Measurements from ENCODE around the gene DCAF7. TPM values are rescaled to one million over a fixed set of nuclear protein-coding genes. Genes with fewer than 3 reads are reported as not detected.

DCAF7 gene
- total RNA-seq, 1 donor from 2014 or later: 128 TPM

- intact Hi-C loops (cut with micrococcal nuclease): loop anchor here (1.0 to 5.0 kb wide), 4 partner anchors 75 to 883 kb away; partner anchors contain the start of genes CEP95, DDX5 and SMARCD2
Measured at GRCh38 chr17:63623786-63624530, 73.7 kb downstream of the DCAF7 start.

- intact Hi-C loops (cut with micrococcal nuclease): loop anchor here (5.0 kb wide), 1 partner anchor 883 kb away; the partner anchor contains the start of genes CEP95 and DDX5
Measured at GRCh38 chr17:63624531-63624880, 74.2 kb downstream of the DCAF7 start.

DNA sequence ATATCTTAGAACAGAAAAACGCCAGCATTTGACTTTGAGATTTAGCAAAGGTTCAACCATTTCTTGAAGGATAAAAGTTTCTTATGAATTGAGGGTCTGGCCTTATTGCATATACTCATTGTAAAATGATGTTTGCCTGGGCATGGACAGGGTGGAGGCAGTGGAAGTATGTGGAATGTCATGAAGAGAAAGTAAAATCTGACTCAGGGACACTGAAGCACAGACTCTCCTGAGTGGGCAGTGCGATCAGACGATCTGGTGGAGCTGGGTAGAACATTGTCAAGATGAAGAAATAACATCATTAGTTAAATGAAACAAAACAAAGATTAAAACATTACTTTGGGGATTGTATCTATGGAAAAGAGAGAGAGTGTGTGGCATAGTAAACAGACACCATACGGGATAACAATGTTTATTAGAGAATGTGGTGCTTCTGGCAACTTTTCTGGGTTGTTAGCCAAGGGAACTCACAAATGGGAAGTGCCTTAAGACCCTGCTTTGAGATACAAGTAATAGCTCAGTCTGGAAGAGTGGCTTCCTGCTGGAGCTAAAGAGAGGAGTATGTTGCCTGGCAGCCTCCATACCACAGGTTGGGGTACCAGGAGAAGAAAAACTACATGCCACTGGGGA lies 76.4 kb downstream of the DCAF7 start:
- intact Hi-C loops (cut with micrococcal nuclease): no loop called here

GRCh38 chr17:63629627-63630026 lies 79.3 kb downstream of the DCAF7 start:
- intact Hi-C loops (cut with micrococcal nuclease): no loop called here

DNA sequence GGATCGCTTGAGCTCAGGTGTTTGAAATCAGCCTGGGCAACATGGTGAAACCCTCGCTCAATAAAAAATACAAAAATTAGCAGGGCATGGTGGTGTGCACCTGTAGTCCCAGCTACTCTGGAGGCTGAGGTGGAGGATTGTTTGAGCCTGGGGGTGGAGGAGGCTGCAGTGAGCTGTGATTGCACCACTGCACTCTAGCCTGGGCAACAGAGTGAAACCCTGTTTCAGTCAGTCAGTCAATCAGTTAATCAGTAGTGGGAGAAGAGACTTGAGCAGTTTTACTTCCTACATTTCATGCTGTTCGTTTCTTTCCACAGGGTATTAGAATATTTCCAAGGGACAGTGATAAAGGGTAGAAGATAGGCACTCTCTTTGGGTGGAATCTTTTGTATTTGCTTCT lies 80.8 kb downstream of the DCAF7 start:
- intact Hi-C loops (cut with micrococcal nuclease): no loop called here

DNA sequence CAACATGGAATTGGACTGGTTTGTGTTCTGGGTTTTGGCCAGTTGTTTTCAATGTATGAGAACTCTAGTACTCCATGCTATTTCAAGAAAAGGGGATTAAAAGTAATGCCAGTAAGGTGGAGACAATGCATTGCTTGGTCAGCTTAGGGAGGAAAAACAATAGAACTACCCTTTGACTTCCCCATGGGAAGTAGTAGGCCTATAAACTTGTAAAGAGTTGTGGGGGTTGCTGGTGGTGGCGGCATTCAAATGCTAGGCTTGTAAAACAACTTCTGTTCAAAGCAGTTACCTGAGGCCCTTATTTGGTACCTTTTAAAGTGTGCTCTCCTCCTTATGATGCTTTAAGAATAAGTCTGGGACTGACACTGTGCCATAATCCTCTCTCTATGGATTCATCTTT lies 81.3 kb downstream of the DCAF7 start:
- intact Hi-C loops (cut with micrococcal nuclease): no loop called here

DNA sequence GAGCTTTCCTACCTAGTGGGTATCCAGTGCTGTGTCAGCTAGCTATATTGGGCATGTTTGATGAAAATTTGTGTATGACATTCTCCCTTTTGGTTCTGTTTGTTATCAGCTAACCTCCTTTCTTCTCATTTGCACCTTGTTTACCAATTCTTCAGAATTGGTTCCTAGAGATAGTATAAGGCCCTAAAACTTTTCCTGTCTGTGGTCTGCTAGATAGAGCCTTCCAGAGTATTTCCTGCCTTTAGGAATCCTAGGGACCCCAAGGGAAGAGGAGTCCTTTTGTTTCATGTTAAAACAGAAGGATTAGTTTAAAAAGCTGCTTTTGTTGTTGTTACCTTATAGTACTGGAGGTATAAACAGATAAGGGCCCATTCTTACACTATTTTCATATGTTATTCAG lies 83.5 kb downstream of the DCAF7 start:
- intact Hi-C loops (cut with micrococcal nuclease): no loop called here

DNA sequence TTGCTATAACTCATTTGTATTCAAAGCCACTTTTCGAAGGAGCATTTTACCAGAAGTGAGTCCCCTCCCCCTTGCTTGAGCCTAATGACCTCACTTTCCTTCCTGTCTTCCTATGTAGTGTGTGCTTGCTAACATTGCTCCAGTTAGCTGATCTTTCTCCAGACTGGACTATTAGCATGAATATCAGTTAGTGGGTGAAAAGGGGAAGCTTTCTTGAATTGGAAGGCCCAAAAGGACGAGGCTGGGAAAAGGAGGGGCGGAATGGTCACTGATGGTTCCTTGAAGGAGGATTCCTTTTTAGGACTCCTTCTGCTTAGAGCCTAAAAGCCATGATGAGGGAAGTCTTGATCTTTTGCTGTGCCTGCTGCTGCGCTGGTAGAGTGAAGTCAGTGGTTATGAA lies 83.9 kb downstream of the DCAF7 start:
- intact Hi-C loops (cut with micrococcal nuclease): no loop called here

- intact Hi-C loops (cut with micrococcal nuclease): no loop called here
Measured at GRCh38 chr17:63634816-63635215, 84.5 kb downstream of the DCAF7 start.

GRCh38 chr17:63635290-63635689 lies 85.0 kb downstream of the DCAF7 start:
- intact Hi-C loops (cut with micrococcal nuclease): no loop called here

GRCh38 chr17:63635787-63636186 lies 85.5 kb downstream of the DCAF7 start:
- intact Hi-C loops (cut with micrococcal nuclease): no loop called here

DNA sequence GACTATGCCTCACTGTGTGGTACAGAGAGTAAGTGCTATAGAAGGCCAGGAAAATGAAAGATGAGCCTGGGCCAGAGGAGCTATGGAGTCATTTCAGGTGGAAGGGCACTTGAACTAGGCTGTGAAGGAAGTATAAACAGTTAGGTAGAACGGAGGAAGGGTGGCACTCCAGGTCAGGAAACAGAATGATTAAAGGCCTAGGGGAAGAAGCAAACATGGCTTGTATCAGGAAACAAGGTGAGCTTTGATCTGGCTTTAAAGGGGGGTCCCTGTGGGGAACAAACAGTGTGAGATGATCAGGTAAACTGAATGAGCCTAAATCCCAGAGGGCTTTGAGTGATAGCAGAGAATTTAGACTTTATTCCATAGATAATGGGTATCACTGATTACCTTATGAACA lies 88.8 kb downstream of the DCAF7 start:
- intact Hi-C loops (cut with micrococcal nuclease): no loop called here

DNA sequence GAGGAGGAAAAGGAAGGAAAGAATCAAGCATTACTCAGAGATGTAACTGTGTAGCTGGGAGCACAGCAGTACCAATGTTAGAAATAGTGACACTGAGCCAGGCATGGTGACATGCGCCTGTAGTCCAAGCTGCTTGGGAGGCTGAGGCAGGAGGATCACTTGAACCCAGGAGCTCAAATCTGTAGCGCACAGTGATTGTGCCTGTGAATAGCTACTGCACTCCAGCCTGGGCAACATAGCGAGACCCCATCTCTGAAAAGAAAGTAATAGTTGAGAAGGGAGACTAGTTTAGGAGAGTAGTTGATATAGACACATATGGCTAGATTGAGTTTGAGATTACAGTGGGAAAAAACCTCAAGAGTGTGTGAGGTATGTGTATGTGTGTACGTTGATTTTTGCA lies 89.8 kb downstream of the DCAF7 start:
- intact Hi-C loops (cut with micrococcal nuclease): no loop called here

DNA sequence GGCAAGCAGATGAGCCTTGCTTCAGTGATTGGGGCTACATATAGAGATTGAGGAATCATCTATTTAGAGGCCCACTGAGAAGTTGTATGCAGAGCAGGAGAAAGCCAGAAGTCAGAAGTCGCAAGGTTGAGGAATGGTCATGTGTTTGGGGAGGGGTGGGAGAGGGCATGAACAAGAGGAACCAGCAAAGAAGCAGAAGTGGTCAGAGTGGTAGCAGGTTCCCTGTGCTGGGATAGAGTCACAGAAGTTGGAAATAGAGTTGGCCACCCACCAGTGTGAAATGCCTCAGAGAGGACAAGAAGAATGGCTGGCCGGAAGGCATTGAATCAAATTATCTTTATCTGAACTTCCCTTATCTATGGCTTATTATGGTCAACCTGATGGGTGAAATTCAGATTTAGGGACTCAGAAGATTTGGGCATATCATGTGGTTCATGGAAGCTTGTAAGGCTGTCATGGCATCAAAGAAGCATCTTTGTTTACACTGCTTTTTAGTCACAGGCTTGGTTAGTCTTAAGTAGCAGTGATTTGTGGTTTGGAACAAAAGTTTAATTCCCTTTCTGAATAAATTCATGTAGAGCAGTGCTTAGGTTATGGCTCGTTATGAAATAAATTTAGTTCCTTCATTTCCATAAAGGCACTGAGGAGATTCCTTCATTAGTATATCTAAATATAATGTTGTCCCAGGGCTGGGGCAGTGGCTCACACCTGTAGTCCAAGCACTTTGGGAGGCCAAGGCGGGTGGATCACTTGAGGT lies 91.6 kb downstream of the DCAF7 start:
- intact Hi-C loops (cut with micrococcal nuclease): no loop called here

Other genes starting within 250 kb of the DCAF7 start
- 3.3 and 4.2 TPM in 2 replicates for gene CYB561, start 104.2 kb upstream of the DCAF7 start, total RNA-seq
- 1.5 and 1.6 TPM in 2 replicates for gene ACE, start 73.4 kb upstream of the DCAF7 start, total RNA-seq
- gene KCNH6, start 27.1 kb upstream of the DCAF7 start, total RNA-seq: not detected in 2 replicates
- 18.0 and 18.4 TPM in 2 replicates for gene TACO1, start 50.4 kb downstream of the DCAF7 start, total RNA-seq
- 27.1 and 28.5 TPM in 2 replicates for gene MAP3K3, start 71.9 kb downstream of the DCAF7 start, total RNA-seq
- gene LIMD2, start 149.6 kb downstream of the DCAF7 start, total RNA-seq: 457 and 470 TPM in 2 replicates
- gene STRADA, start 191.3 kb downstream of the DCAF7 start, total RNA-seq: 54.1 and 54.8 TPM in 2 replicates
- gene CCDC47, start 223.1 kb downstream of the DCAF7 start, total RNA-seq: 63.4 and 63.8 TPM in 2 replicates
- gene DDX42, start 223.7 kb downstream of the DCAF7 start, total RNA-seq: 123 and 129 TPM in 2 replicates

All from T-helper 2 cell treated with Interferon-gamma antibody and Interleukin-4, amounts not matched to agents 100 ng/mL and 5 ng/mL, for 36 hours (primary cell).